Activated CD4-positive, alpha-beta T cell treated with anti-CD3 and anti-CD28 coated beads, Interleukin-2, amount 50 U/mL, for 16 hours (primary cell): ENCODE measurements around the gene ABCC9.

Source experiments
- DNase-seq: peaks from one replicate; pipeline ENCODE4 v3.0.0-alpha.2; 2020

Gene ABCC9

DNA sequence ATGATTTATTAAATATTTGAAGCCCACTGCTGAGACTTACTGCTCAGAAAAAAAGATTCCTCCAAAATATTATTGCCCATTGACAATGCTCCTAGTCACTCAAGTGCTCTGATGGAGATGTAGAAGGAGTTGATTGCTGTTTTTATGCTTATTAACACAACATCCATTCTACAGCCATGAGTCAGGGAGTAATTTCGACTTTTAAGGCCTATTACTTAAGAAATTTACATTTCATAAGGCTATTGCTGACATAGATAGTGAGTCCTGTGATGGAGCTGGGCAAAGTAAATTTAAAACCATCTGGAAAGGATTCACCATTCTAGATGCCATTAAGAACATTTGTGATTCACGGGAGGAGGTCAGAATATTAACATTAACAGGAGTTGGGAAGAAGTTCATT lies 171.9 kb downstream of the ABCC9 start:
- no peak for DNase-seq

- no peak for DNase-seq
Measured at GRCh38 chr12:21766403-21766802, 174.8 kb downstream of the ABCC9 start.

DNA sequence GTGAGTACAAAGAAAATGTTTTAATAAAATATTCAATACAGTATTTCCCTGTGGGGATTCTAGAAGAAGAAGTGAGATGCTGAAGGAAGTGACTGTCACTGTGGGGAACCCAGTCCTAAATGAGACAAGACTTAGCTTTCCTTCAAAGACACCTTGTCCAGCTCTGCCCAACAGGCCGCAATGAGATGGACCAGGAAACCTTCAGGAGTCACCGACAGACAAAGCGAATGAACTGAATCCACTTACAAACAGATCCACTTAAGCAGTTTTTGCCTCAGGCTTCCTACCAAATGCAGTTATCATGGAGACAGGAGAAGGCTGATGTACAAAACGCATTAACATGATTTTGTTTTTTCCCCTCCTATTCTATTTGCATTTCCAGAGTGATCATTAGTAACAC lies 176.3 kb downstream of the ABCC9 start:
- DNase-seq: no peak

GRCh38 chr12:21764065-21764464 lies 177.2 kb downstream of the ABCC9 start:
- no peak for DNase-seq

DNA sequence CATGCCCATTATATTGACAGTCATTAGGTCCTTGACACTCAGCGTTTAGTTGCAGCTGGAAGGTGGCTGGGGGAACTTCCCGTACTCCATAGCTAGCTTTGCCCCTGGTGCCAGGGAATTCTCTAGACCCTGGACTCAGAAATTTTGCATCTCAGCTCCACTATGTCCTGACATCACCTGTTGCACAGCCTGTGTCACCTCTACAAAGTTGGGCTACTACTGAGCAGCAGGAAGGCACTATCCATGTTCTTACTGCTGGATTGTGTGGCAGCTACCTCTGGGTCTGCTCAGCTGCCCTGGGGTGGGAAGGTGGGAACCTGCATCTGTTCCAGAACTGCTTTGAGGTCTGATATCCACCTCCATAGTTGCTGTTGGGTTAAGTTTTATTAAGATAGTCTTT lies 177.7 kb downstream of the ABCC9 start:
- DNase-seq: no peak

- no peak for DNase-seq
Measured at GRCh38 chr12:21759737-21760136, 181.5 kb downstream of the ABCC9 start.

DNA sequence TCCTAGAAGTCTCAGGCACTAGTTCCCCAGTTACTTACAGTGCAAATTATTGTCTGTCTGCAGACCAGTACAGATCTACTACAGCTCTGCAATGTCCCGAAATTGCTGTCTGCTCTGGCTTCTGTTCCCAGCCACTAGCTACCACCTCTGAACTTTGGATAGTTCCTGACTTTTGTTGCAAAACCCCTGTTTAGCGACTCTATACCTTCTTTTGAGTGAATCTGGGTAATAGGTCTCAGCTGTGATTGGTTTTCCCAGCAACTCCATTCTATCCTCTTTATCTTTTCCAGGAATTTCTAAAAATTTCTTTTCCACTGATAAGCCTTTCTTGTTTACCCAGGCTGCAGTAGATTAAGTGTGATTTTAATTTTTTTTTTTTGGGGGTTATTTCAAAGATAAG lies 183.5 kb downstream of the ABCC9 start:
- no peak for DNase-seq

DNA sequence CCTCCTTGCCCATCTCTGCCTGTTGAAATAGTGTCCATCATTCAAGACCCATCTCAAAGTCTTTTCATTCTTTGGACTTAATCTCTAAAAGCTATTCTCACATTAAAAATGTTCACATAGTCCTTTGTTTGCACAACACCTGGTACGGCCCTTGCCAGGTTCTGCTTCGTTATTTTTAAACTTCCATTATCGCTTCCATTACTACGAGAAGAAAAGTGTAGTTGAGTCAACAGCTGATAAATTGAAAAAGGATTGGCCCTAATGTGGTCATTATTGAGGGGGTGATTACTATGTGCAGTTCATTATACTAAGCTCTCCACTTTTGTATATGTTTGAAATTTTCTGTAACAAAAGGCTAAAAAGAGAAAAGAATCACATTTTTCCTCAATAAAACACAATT lies 184.5 kb downstream of the ABCC9 start:
- no peak for DNase-seq

GRCh38 chr12:21751517-21751916 lies 189.7 kb downstream of the ABCC9 start:
- DNase-seq: no peak
